Astrocyte of the cerebellum (primary cell): Measurements from ENCODE around the gene KCNA5.

Source experiments
- DNase-seq: peaks from one replicate; pipeline ENCODE4 v3.0.0-alpha.2; 2011; ENCODE audit warnings: low read depth
- H3K4me3 ChIP-seq: 2 replicates; pipeline ENCODE4 v1.5.1; 2011; ENCODE audit warnings: mild to moderate bottlenecking, low read depth, low read length, moderate library complexity
- CTCF ChIP-seq: IDR thresholded peaks from 2 replicates; pipeline ENCODE4 v1.5.1; 2012; ENCODE audit warnings: low read length, low read depth, moderate library complexity, mild to moderate bottlenecking; ENCODE audit errors: missing control alignments
- in situ Hi-C: cut with HindIII; loops from 2 replicates; pipeline ENCODE4 v1.10.0; 2017; ENCODE audit warnings: low sequenced_read_pairs

Gene KCNA5

DNA sequence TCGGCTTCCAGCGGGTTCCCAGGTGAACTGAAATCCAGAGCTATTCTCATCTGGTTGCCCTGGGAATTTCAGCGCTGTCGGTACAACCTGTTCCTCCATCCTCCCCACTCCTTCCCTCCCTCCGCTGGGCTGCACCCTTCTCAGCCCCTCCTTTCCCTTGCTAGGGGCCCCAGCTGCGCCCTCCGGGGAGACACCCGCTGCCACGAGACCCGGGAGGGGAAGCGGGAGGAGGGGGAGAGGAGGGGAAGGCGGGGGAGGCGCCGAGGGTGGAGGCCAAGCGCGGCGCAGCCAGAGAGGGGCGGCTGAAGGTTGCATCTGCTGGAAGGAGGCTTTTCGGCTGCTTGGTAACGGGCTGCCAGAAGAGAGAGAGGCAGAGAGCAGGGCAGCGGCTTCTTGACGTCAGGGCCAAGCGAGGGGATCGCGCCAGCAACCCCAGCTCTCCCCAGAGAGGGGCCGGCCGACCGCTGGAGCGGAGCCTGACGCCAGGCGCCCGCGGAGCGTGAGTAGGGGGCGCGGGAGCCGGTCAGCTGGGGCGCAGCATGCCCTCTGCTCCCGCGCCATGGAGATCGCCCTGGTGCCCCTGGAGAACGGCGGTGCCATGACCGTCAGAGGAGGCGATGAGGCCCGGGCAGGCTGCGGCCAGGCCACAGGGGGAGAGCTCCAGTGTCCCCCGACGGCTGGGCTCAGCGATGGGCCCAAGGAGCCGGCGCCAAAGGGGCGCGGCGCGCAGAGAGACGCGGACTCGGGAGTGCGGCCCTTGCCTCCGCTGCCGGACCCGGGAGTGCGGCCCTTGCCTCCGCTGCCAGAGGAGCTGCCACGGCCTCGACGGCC is at the start of gene KCNA5:
KCNA5 (plus strand) TSS at position 291 of the 831 bp plus-strand sequence; CDS start at position 560, 269 bp downstream.
- in situ Hi-C loops, result no loop called here
- TF ChIP-seq CTCF, result no peak
- no peak for DNase-seq
- H3K4me3 ChIP-seq, result no peak within 1 kb of the TSS

GRCh38 chr12:4994622-4995021 is 49.1 kb upstream of the KCNA5 start:
- DNase-seq, result no peak
- TF ChIP-seq CTCF, result no peak
- no peak overlapping the region for H3K4me3 ChIP-seq
- in situ Hi-C loops, result no loop called here

GRCh38 chr12:4996714-4997113 is 47.0 kb upstream of the KCNA5 start:
- no peak for TF ChIP-seq CTCF
- DNase-seq, result no peak
- in situ Hi-C loops, result no loop called here
- no peak overlapping the region for H3K4me3 ChIP-seq

DNA sequence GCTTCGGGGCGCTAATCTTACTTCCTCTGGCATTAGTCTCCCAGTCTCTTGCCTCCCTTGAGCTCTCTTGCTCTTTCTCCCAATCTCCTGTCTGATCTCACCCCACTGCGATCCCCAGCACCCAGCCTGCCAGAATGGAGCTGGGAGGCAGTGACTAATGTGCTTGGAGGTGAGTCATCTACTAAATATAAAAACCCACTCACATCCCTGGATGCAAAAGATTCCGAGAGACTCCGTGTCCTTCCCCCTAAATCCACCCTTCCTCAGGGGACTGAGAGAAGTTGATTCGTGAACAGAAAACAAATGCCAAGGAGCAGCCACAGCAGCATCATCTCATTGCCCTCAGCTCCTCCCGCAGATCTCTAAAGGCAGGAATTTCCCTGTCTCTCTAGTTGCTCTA is 45.7 kb upstream of the KCNA5 start:
- in situ Hi-C loops, result no loop called here

DNA sequence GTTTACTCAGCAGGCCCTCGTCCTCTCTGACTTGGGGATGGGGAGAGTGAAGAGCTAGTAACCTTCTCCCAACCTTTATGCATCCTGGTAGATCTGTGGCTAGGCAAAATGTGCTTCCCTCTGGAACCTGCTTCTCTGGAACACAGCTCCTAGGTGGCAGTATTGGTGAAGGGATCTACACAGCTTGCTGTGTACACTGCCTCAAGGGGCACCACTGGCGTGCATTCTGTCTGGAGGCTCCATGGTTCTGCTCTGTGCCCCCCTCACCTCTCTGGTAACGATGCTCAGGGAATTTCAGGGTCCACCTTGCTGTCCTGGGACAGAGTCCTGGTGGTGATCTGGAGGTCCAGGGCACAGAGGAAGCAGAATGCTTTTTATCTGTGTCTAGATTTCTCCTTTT is 43.5 kb upstream of the KCNA5 start:
- no peak for TF ChIP-seq CTCF
- DNase-seq, result no peak
- no peak overlapping the region for H3K4me3 ChIP-seq
- in situ Hi-C loops, result no loop called here

More for the DNA sequence above, 45.7 kb upstream of the KCNA5 start:
- TF ChIP-seq CTCF, result no peak
- no peak overlapping the region for H3K4me3 ChIP-seq
- DNase-seq, result peak; percentile 75

DNA sequence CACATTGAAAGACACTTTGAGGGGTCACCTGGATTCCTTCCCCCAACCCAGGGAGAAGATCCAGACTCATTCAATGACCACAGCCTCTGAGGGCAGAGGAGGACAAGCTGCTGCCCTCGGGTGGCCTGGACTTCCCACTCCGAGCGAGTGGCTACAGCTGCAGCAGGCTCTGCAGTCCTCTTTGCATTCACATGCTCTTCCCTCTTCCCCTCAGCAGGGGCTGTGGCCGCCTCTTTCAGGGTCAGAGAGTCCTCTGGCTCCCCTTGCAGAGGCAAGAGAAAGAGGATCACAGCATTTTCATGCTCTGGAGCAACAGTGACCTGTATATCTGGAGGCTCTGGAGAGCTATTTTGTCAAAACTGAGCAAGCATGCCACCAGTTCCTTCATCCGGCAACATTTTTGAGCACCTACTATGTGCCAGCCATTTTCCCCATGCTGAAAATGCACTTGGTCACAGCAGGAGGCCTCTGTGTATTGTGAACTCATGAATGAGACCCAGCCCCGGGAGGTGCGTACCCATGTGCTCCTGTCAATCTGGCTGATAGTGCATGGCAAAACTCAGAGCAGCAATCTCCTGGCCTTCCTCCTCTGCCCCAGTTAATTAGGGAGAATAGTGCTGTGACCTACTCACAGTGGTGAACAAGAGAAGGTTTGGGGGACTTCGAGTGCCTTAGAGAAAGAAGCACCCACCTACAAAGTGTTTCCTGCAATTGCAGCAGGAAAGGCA is 42.9 kb upstream of the KCNA5 start:
- H3K4me3 ChIP-seq, result no peak overlapping the region
- no peak for DNase-seq
- no peak for TF ChIP-seq CTCF
- in situ Hi-C loops, result no loop called here
